ENCODE results near the gene SSH2. TPM values are rescaled to one million over a fixed set of nuclear protein-coding genes. Genes with fewer than 3 reads are reported as not detected.
A peak's percentile ranks its signal among the peaks of the same experiment; 100 is the strongest.

Gene SSH2
- total RNA-seq, 1 experiment from 2014 or later: 22.9 TPM

DNA sequence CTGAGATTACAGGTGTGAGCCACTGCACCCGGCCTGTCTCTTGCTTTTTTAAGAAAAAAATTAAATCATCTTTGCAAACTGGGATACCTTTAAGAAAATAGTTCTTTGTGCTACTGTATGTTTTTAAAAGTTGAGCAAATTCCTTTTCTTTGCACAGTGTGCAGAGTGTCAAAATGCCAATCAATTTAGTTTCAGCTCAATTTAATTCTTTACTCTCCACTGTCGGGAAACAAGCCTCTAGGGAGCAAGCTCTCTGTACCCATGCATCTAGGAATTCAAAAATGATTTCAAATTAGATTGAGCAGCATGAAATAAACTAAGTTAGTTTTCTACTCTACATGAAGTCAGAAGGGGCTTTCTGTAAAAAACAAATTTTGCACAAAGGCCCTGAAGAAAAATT, 165.8 kb downstream of the SSH2 start:
- DNase-seq: no peak
- Mint-ChIP-seq H3K27me3 (ENCODE audit: unreplicated experiment) (no peaks in the 10 kb centered on the region), H3K4me3 (ENCODE audit: low read depth, unreplicated experiment) (no peak overlapping the region), H3K9me3 (ENCODE audit: low read depth, unreplicated experiment) (no peaks in the 10 kb centered on the region), H3K36me3 (ENCODE audit: insufficient read depth, unreplicated experiment) (peaks cover 13% of the 10 kb centered on the region), H3K27ac (ENCODE audit: unreplicated experiment) (no peak overlapping the region), H3K4me1 (ENCODE audit: low read depth, unreplicated experiment) (peaks cover 15% of the 10 kb centered on the region)
- TF ChIP-seq, protein P1, sequence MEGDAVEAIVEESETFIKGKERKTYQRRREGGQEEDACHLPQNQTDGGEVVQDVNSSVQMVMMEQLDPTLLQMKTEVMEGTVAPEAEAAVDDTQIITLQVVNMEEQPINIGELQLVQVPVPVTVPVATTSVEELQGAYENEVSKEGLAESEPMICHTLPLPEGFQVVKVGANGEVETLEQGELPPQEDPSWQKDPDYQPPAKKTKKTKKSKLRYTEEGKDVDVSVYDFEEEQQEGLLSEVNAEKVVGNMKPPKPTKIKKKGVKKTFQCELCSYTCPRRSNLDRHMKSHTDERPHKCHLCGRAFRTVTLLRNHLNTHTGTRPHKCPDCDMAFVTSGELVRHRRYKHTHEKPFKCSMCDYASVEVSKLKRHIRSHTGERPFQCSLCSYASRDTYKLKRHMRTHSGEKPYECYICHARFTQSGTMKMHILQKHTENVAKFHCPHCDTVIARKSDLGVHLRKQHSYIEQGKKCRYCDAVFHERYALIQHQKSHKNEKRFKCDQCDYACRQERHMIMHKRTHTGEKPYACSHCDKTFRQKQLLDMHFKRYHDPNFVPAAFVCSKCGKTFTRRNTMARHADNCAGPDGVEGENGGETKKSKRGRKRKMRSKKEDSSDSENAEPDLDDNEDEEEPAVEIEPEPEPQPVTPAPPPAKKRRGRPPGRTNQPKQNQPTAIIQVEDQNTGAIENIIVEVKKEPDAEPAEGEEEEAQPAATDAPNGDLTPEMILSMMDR (IDR thresholded peaks at IDR 0.05; ENCODE audit: unreplicated experiment): no peak
- no TSS peak for BruUV-seq (replicated peaks)
- intact Hi-C loops (cut with micrococcal nuclease; ENCODE audit: unreplicated experiment): loop anchor here (5.0 kb wide), 1 partner anchor 127 kb away; no protein-coding TSS in a partner anchor
- CTCF ChIA-PET: interaction anchor here (0.7 kb wide), 1 partner anchor 14 kb away, joined by 3 read pairs; no protein-coding TSS in a partner anchor

DNA sequence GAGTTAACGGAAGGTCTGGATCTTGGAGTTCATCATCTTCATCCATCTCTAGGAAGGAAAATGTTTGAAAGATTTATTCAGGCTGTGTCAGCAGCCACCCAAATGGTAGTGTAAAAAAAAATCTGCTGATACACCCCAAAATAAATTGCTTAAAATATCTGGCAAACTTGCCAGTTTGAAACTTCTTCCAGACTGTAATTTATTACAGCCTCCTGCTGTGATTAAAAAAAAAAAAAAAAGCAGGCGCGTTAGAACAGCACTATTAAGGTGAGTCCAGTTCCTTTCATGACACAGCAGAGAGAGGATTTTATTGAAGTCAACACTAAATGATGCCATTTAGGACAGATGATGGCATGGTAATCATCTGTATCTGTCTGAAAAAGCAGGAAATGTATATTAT, 166.8 kb downstream of the SSH2 start:
- Mint-ChIP-seq H3K27me3 (ENCODE audit: unreplicated experiment) (no peaks in the 10 kb centered on the region), H3K36me3 (ENCODE audit: insufficient read depth, unreplicated experiment) (peaks cover 13% of the 10 kb centered on the region), H3K4me3 (ENCODE audit: low read depth, unreplicated experiment) (no peak overlapping the region), H3K27ac (ENCODE audit: unreplicated experiment) (no peak overlapping the region), H3K9me3 (ENCODE audit: low read depth, unreplicated experiment) (no peaks in the 10 kb centered on the region), H3K4me1 (ENCODE audit: low read depth, unreplicated experiment) (peaks cover 15% of the 10 kb centered on the region)
- TF ChIP-seq, protein P1 (IDR thresholded peaks at IDR 0.05; ENCODE audit: unreplicated experiment): no peak
- CTCF ChIA-PET: no interaction called here
- no TSS peak for BruUV-seq (replicated peaks)
- intact Hi-C loops (cut with micrococcal nuclease; ENCODE audit: unreplicated experiment): loop anchor here (5.0 kb wide), 1 partner anchor 126 kb away; no protein-coding TSS in a partner anchor
- DNase-seq: no peak

DNA sequence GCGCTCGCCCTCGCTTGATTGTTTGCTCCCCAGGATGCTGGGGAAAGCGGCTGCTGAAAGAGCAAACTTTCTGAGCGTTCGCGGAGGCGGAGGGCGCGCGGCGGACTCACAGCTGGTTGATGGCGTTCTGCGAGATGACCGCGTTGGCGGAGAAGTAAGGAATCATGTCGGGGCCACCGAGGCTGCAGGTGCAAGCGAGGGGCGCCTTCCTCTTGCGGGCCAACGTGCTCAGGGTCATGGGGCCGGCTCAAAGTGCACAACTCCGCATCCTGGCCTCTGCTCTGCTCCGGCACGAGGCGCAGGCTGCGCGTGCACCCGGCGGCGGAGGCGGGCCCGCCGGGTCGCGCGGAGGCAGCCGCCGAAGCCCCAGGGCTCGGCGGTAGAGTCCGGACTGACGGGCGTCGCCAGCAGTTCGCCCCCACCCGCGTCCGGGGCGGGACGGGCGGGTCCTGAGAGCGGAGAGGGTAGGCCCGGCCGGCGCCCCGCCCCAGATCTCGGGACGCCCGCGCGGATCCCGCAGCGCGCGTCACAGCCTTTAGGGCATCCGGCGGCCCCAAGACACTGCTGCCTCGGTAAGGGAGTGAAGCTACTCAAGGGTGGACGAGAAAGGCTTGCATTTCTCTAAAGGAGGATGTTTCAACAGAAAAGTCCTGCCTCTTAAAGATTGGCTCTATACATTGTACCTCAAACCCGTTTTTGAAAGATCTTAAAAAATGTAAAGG, 168.8 kb downstream of the SSH2 start:
- H3K9me3 Mint-ChIP-seq (ENCODE audit: low read depth, unreplicated experiment): no peaks in the 10 kb centered on the region
- TF ChIP-seq, protein P1 (IDR thresholded peaks at IDR 0.05; ENCODE audit: unreplicated experiment): no peak
- peak overlapping the region; percentile 88 for H3K4me3 Mint-ChIP-seq (ENCODE audit: low read depth, unreplicated experiment)
- H3K27ac Mint-ChIP-seq (ENCODE audit: unreplicated experiment): peak overlapping the region; percentile 18
- H3K27me3 Mint-ChIP-seq (ENCODE audit: unreplicated experiment): no peaks in the 10 kb centered on the region
- H3K4me1 Mint-ChIP-seq (ENCODE audit: low read depth, unreplicated experiment): peaks cover 15% of the 10 kb centered on the region
- peak; percentile 82 for DNase-seq
- H3K36me3 Mint-ChIP-seq (ENCODE audit: insufficient read depth, unreplicated experiment): peaks cover 13% of the 10 kb centered on the region
- intact Hi-C loops (cut with micrococcal nuclease; ENCODE audit: unreplicated experiment): loop anchor here (5.0 kb wide), 1 partner anchor 124 kb away; no protein-coding TSS in a partner anchor
- CTCF ChIA-PET: interaction anchor here (0.7 to 2.8 kb wide), 3 partner anchors 17 to 122 kb away, joined by 4 to 12 read pairs (median 4); no protein-coding TSS in a partner anchor
- BruUV-seq (replicated peaks): no TSS peak

DNA sequence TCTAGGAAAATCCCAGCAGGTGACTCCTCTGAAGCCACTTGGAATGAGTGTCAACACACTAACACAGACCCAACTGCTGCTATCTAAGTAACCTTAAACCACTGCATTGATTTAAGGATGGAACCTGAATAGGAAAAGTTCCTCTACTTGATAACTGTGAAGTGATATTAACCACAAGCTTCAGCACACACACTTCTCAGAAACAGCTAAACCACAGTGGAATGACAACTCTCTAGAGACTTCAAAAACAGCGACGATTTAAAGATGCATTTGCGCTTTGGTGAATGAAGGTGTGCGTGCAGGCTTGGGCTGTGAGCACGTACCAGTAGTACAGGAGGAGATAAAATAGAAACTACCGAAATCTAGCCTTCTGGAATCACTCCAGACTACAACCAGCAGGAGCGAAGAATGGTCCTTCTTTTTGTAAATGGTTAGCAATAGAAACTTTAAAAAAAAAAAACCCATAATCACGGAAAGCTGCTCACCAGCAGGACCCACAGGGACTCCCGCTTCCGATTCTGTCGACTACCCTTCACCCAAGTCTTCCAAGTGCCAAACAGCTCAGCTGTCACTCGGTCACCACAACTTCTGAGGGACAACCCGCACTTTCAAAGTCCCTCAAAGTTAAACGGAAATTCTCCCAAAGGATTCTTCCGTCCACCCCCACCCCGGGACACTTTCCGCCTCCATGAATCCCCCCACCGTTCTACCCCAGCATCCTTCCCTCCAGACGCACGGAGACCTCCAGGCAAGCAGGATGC, 169.6 kb downstream of the SSH2 start:
- Mint-ChIP-seq H3K4me3 (ENCODE audit: low read depth, unreplicated experiment) (peak overlapping the region; percentile 88), H3K9me3 (ENCODE audit: low read depth, unreplicated experiment) (no peaks in the 10 kb centered on the region), H3K4me1 (ENCODE audit: low read depth, unreplicated experiment) (peaks cover 15% of the 10 kb centered on the region), H3K36me3 (ENCODE audit: insufficient read depth, unreplicated experiment) (peaks cover 13% of the 10 kb centered on the region), H3K27ac (ENCODE audit: unreplicated experiment) (peak overlapping the region; percentile 18), H3K27me3 (ENCODE audit: unreplicated experiment) (no peaks in the 10 kb centered on the region)
- CTCF ChIA-PET: interaction anchor here (0.7 to 2.8 kb wide), 5 partner anchors 13 to 143 kb away, joined by 3 to 12 read pairs (median 4); no protein-coding TSS in a partner anchor
- intact Hi-C loops (cut with micrococcal nuclease; ENCODE audit: unreplicated experiment): loop anchor here (5.0 kb wide), 1 partner anchor 123 kb away; no protein-coding TSS in a partner anchor
- BruUV-seq (replicated peaks): TSS peak; percentile 21
- no peak for DNase-seq
- TF ChIP-seq, protein P1 (IDR thresholded peaks at IDR 0.05; ENCODE audit: unreplicated experiment): no peak

All from Calu3 (cell line).